Measurements from ENCODE around the gene NPHS1. TPM values are rescaled to one million over a fixed set of nuclear protein-coding genes. Genes with fewer than 3 reads are reported as not detected.

NPHS1 gene
- polyA plus RNA-seq, 1 experiment = not detected

GRCh38 chr19:35786299-35787160 lies 65.8 kb downstream of the NPHS1 start:
- no peak for TF ChIP-seq CTCF (IDR thresholded peaks at IDR 0.05; ENCODE audit: low read depth, low read length)
- CTCF ChIA-PET = no interaction called here
- no peaks in the 10 kb centered on the region for H3K9me3 ChIP-seq (ENCODE audit: control insufficient read depth, insufficient read depth, low read length)
- POLR2A ChIA-PET = no interaction called here
- DNase-seq (ENCODE audit: low read depth, low spot score) = no peak
- H3K4me3 ChIP-seq (ENCODE audit: low read depth, low read length) = no peak overlapping the region
- H3K27me3 ChIP-seq (ENCODE audit: control insufficient read depth, insufficient read depth, low read length) = no peaks in the 10 kb centered on the region
- no peak overlapping the region for H3K27ac ChIP-seq (ENCODE audit: low read depth, low read length)

- POLR2A ChIA-PET = no interaction called here
- Histone ChIP-seq H3K9me3 (ENCODE audit: control insufficient read depth, insufficient read depth, low read length) (no peaks in the 10 kb centered on the region), H3K27me3 (ENCODE audit: control insufficient read depth, insufficient read depth, low read length) (no peaks in the 10 kb centered on the region), H3K27ac (ENCODE audit: low read depth, low read length) (no peak overlapping the region), H3K4me3 (ENCODE audit: low read depth, low read length) (no peak overlapping the region)
- no peak for TF ChIP-seq CTCF (IDR thresholded peaks at IDR 0.05; ENCODE audit: low read depth, low read length)
- DNase-seq (ENCODE audit: low read depth, low spot score) = no peak
- CTCF ChIA-PET = no interaction called here
Measured at GRCh38 chr19:35785339-35785627, 67.0 kb downstream of the NPHS1 start.

GRCh38 chr19:35784503-35785338 lies 67.6 kb downstream of the NPHS1 start:
- TF ChIP-seq CTCF (IDR thresholded peaks at IDR 0.05; ENCODE audit: low read depth, low read length) = no peak
- POLR2A ChIA-PET = no interaction called here
- Histone ChIP-seq H3K27ac (ENCODE audit: low read depth, low read length) (no peak overlapping the region), H3K9me3 (ENCODE audit: control insufficient read depth, insufficient read depth, low read length) (no peaks in the 10 kb centered on the region), H3K4me3 (ENCODE audit: low read depth, low read length) (no peak overlapping the region), H3K27me3 (ENCODE audit: control insufficient read depth, insufficient read depth, low read length) (no peaks in the 10 kb centered on the region)
- no peak for DNase-seq (ENCODE audit: low read depth, low spot score)
- CTCF ChIA-PET = no interaction called here

- POLR2A ChIA-PET = no interaction called here
- Histone ChIP-seq H3K9me3 (ENCODE audit: control insufficient read depth, insufficient read depth, low read length) (no peaks in the 10 kb centered on the region), H3K27me3 (ENCODE audit: control insufficient read depth, insufficient read depth, low read length) (no peaks in the 10 kb centered on the region), H3K4me3 (ENCODE audit: low read depth, low read length) (no peak overlapping the region), H3K27ac (ENCODE audit: low read depth, low read length) (no peak overlapping the region)
- CTCF ChIA-PET = no interaction called here
- no peak for DNase-seq (ENCODE audit: low read depth, low spot score)
- no peak for TF ChIP-seq CTCF (IDR thresholded peaks at IDR 0.05; ENCODE audit: low read depth, low read length)
Measured at GRCh38 chr19:35783469-35784434, 68.6 kb downstream of the NPHS1 start.
